GM23248 (cell line): Measurements from ENCODE around the gene POR.

Source experiments
- EZH2 ChIP-seq: fragments of 200-600 bp; sonication (generic); IDR thresholded peaks from 2 replicates; pipeline ENCODE4 v1.6.1; 2018; ENCODE audit warnings: antibody characterized with exemption, mild to moderate bottlenecking; ENCODE audit not compliant: insufficient read depth, poor library complexity, severe bottlenecking
- EZH2phosphoT487 ChIP-seq: fragments of 200-600 bp; sonication (generic); IDR thresholded peaks from 2 replicates; pipeline ENCODE4 v1.6.1; 2018; ENCODE audit warnings: antibody characterized with exemption, moderate library complexity, mild to moderate bottlenecking, low read depth; ENCODE audit not compliant: insufficient read depth

DNA sequence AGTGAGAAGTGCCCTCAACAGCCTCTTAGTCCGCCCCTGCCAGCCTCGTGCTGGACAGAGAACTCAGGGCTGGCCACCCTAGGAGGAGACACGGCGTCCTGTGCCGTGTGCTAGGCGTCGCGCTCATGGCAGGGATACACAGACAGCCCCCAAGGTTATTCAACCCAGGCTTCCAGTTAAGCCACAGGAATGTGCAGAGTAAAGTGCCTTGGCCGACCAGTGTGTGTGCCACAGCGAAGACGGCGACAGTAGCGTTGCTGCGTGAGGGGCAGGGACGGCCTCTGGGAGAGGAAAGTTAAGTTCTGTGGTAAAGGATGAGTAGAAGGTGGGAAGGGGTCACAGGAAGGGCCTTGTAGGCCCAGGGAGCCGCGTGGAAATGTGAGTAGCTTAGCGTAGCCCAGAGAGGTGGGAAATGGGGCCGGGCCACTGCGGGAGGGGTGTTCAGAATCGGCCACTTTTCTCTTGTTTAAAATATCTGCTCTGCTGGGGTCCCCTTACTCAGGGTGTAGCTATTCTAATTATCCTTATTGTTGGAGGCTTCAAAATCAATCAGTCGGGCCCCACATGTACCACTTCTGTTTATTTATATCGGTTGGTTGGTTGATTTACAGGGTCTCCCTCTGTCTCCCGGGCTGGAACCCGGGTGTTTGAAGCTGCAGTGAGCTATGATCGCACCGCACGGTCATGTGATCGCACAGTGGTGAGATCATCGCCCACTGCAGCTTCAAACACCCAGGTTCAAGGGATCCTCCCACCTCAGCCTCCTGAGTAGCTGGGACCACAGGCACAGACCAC, 54.9 kb downstream of the POR start:
- TF ChIP-seq EZH2 (no peak), EZH2phosphoT487 (no peak)
